Measurements from ENCODE around the gene CDS1.

DNA sequence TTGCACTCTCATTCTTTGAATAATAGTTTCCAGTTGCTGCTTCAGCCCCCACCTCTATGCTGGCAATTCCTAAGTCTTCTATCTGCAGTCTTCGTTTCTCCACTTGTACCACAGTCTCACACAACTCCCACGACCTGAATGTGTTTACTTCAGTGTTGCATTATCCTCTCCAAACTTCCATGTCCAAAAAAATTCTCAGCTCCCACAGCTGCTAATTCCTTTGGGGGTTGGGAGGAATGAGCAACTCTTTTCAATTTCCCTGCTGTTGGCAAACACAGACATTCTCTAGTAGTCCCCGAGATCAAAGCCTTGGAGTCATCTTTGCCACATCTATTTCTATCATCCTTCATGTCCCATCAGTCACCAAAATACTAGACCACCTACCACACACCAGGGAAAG lies 14.4 kb upstream of the CDS1 start:
- TF ChIP-seq POLR2A (IDR thresholded peaks at IDR 0.05): no peak
- TF ChIP-seq, protein P1, sequence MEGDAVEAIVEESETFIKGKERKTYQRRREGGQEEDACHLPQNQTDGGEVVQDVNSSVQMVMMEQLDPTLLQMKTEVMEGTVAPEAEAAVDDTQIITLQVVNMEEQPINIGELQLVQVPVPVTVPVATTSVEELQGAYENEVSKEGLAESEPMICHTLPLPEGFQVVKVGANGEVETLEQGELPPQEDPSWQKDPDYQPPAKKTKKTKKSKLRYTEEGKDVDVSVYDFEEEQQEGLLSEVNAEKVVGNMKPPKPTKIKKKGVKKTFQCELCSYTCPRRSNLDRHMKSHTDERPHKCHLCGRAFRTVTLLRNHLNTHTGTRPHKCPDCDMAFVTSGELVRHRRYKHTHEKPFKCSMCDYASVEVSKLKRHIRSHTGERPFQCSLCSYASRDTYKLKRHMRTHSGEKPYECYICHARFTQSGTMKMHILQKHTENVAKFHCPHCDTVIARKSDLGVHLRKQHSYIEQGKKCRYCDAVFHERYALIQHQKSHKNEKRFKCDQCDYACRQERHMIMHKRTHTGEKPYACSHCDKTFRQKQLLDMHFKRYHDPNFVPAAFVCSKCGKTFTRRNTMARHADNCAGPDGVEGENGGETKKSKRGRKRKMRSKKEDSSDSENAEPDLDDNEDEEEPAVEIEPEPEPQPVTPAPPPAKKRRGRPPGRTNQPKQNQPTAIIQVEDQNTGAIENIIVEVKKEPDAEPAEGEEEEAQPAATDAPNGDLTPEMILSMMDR (IDR thresholded peaks at IDR 0.05): no peak

Data from uterus (tissue), 2 donors.